ENCODE results near the gene FRG2C.
"Not testable (repeated sequence)": the region's sequence is repeated elsewhere in the genome, so short reads cannot be mapped to it uniquely, and the experiment has no call there.

- TF ChIP-seq CTCF (IDR thresholded peaks at IDR 0.05; ENCODE audit: low read length); EZH2 (optimal IDR thresholded peaks at IDR 0.05; ENCODE audit: low read depth, low read length): not testable (repeated sequence)
Measured at GRCh38 chr3:75638947-75639346, 25.2 kb upstream of the FRG2C start.
